Spleen (tissue), 11 donors: ENCODE results near the gene NFYB. TPM values are rescaled to one million over a fixed set of nuclear protein-coding genes. Genes with fewer than 3 reads are reported as not detected.

Experiments used
- DNase-seq: peaks from one replicate; pipeline ENCODE4 v3.0.0-alpha.2; 2020
- H3K27ac ChIP-seq, 8 donors: fragments of 200-600 bp; sonication (generic) in 7 of 8; 1 replicate in 4 of 8; 2 replicates in 4 of 8; pipeline versions ENCODE4 v1.5.0 to v1.8.0; 2016 to 2021; ENCODE audit warnings: inconsistent platforms in 4 of 8, mild to moderate bottlenecking in 4 of 8, moderate library complexity in 1 of 8
- H3K27me3 ChIP-seq, 7 donors: fragments of 200-600 bp; sonication (generic) in 6 of 7; replicated peaks in 1 of 7; 1 replicate in 4 of 7; 2 replicates in 3 of 7; pipeline versions ENCODE4 v1.5.0 to v1.8.0; 2016 to 2021; ENCODE audit warnings: inconsistent platforms in 3 of 7, mild to moderate bottlenecking in 1 of 7
- H3K36me3 ChIP-seq, 6 donors: fragments of 200-600 bp; sonication (generic) in 5 of 6; 1 replicate in 4 of 6; 2 replicates in 2 of 6; pipeline versions ENCODE4 v1.5.0 to v1.8.0; 2016 to 2021; ENCODE audit warnings: inconsistent platforms in 2 of 6
- H3K4me1 ChIP-seq, 6 donors: fragments of 200-600 bp; sonication (generic) in 5 of 6; 1 replicate in 3 of 6; 2 replicates in 3 of 6; pipeline versions ENCODE4 v1.5.0 to v1.8.0; 2016 to 2021; ENCODE audit warnings: inconsistent platforms in 3 of 6
- H3K4me3 ChIP-seq, 8 donors: fragments of 200-600 bp; sonication (generic) in 7 of 8; 1 replicate in 4 of 8; 2 replicates in 4 of 8; pipeline versions ENCODE4 v1.5.0 to v1.8.0; 2016 to 2021; ENCODE audit warnings: inconsistent platforms in 4 of 8, mild to moderate bottlenecking in 4 of 8, moderate library complexity in 2 of 8
- H3K9me3 ChIP-seq, 8 donors: fragments of 200-600 bp; sonication (generic) in 7 of 8; 1 replicate in 4 of 8; 2 replicates in 4 of 8; pipeline versions ENCODE4 v1.5.0 to v1.8.0; 2016 to 2021; ENCODE audit warnings: inconsistent platforms in 4 of 8
- CTCF ChIP-seq, 11 experiments: fragments of 200-600 bp in 7 of 11; fragments of 450-650 bp in 4 of 11; sonication (generic) in 4 of 11; IDR thresholded peaks in 8 of 11; conservative IDR thresholded peaks in 3 of 11; 1 replicate in 7 of 11; 2 replicates in 4 of 11; pipeline versions ENCODE4 v1.4.0 to v1.8.0; 2016 to 2021; ENCODE audit warnings: antibody characterized with exemption in 11 of 11, inconsistent platforms in 4 of 11, mild to moderate bottlenecking in 1 of 11
- POLR2A ChIP-seq, 3 donors: fragments of 450-650 bp; IDR thresholded peaks; one replicate each; pipeline ENCODE4 v1.5.1; 2017; ENCODE audit warnings: antibody characterized with exemption in 3 of 3, mild to moderate bottlenecking in 1 of 3
- POLR2AphosphoS5 ChIP-seq, 3 donors: sonication (generic); formaldehyde crosslinking; IDR thresholded peaks; one replicate each; pipeline ENCODE4 v1.5.1; 2017; ENCODE audit warnings: antibody characterized with exemption in 3 of 3
- WGBS, 5 donors: extraction: QIAGEN DNeasy Blood & Tissue Kit in 3 of 5; methylation state at CpG; one replicate each; pipeline versions ENCODE4 v1.1.5 to v1.1.7; 2013 to 2018; 5-methylcytosine and 5-hydroxymethylcytosine counted together
- intact Hi-C: fragments of 100-400 bp; cut with DNase I; formaldehyde crosslinking; loops from one replicate; pipeline ENCODE4 v1.15.0; 2023; ENCODE audit warnings: low total_unique reads
- polyA plus RNA-seq, 3 donors: library from polyadenylated mRNA; stranded (reverse); fragments of 200-250 nt; gene quantifications; one replicate each; pipeline ENCODE4 v1.2.1, GENCODE V29; 2013
- total RNA-seq, 7 donors: library from RNA; depleted of rRNA in 3 of 7; stranded (reverse); fragments of >200 nt in 3 of 7; fragmentation: NEBNext Ultra II Directional in 4 of 7; extraction: Animal tissue kit (Norgen Biotek cat#: 25700) in 4 of 7; gene quantifications; one replicate each; pipeline versions ENCODE4 v1.1.0 to v1.2.1, GENCODE V29; 2016 to 2021
- donor health status: healthy with polysubstance abuse.
- donor health status: DM: no; HTN: no; CAD: no; lungs with moderate emphysema.
- donor health status: DM: no; HTN: no; CAD: no.
- donor health status: Bipolar disorder and iron deficiency.
- donor health status: healthy.
- donor health status: DM: no; HTN: no; CAD: no.
- donor health status: DM: yes; HTN: yes; CAD: no.

The NFYB gene
- total and polyA plus RNA-seq, 10 donors, result 21.1 to 28.3 (median 25.6) TPM

- Histone ChIP-seq H3K9me3 (no peaks in the 10 kb centered on the region), H3K27ac (peak overlapping the region in 5 of 8 donors; percentile 13 to 65 (median 39)), H3K4me1 (peaks cover 4 to 19% (median 11%) of the 10 kb centered on the region in 6 donors), H3K27me3 (peaks cover 0 to 63% (median 0%) of the 10 kb centered on the region in 7 donors), H3K36me3 (no peaks in the 10 kb centered on the region), H3K4me3 (no peak overlapping the region)
- intact Hi-C loops, result no loop called here
- TF ChIP-seq CTCF (IDR thresholded peaks at IDR 0.05 in 8 of 11, conservative IDR thresholded peaks at IDR 0.05 in 3 of 11) (no peak), POLR2AphosphoS5 (IDR thresholded peaks at IDR 0.05) (no peak), POLR2A (IDR thresholded peaks at IDR 0.05) (no peak)
- 88 to 95% (median 92%) methylated on average over 6 of the region's 6 CpGs for WGBS, 5 donors
- DNase-seq, result no peak
These were observed 34.5 kb upstream of the NFYB start for GRCh38 chr12:104172570-104172947.

GRCh38 chr12:104171785-104172569 is 34.0 kb upstream of the NFYB start:
- WGBS, 5 donors, result 69 to 86% (median 74%) methylated on average over 23 to 28 of the region's 28 CpGs
- Histone ChIP-seq H3K27ac (peak overlapping the region in 6 of 8 donors; percentile 5 to 65 (median 34)), H3K4me1 (peaks cover 4 to 15% (median 10%) of the 10 kb centered on the region in 6 donors), H3K4me3 (no peak overlapping the region), H3K36me3 (no peaks in the 10 kb centered on the region), H3K27me3 (peaks cover 0 to 62% (median 0%) of the 10 kb centered on the region in 7 donors), H3K9me3 (no peaks in the 10 kb centered on the region)
- intact Hi-C loops, result no loop called here
- peak in 2 of 3 donors; percentile 25 to 70 for TF ChIP-seq POLR2AphosphoS5 (IDR thresholded peaks at IDR 0.05)
- no peak for TF ChIP-seq POLR2A (IDR thresholded peaks at IDR 0.05)
- DNase-seq, result no peak

GRCh38 chr12:104168596-104168995 is 30.6 kb upstream of the NFYB start:
- Histone ChIP-seq H3K9me3 (no peaks in the 10 kb centered on the region), H3K4me1 (peaks cover 4 to 28% (median 9%) of the 10 kb centered on the region in 6 donors), H3K36me3 (no peaks in the 10 kb centered on the region), H3K27ac (no peak overlapping the region), H3K4me3 (no peak overlapping the region), H3K27me3 (peaks cover 0 to 42% (median 0%) of the 10 kb centered on the region in 7 donors)
- DNase-seq, result no peak
- intact Hi-C loops, result no loop called here
- TF ChIP-seq CTCF (IDR thresholded peaks at IDR 0.05 in 8 of 11, conservative IDR thresholded peaks at IDR 0.05 in 3 of 11) (no peak), POLR2A (IDR thresholded peaks at IDR 0.05) (no peak), POLR2AphosphoS5 (IDR thresholded peaks at IDR 0.05) (no peak)
- WGBS, 5 donors, result 81 to 89% (median 85%) methylated on average over 5 of the region's 5 CpGs

GRCh38 chr12:104167519-104168458 is 29.8 kb upstream of the NFYB start:
- intact Hi-C loops, result no loop called here
- no peaks in the 10 kb centered on the region for H3K9me3 ChIP-seq
- H3K27me3 ChIP-seq, result peaks cover 0 to 34% (median 0%) of the 10 kb centered on the region in 7 donors
- H3K27ac ChIP-seq, result no peak overlapping the region
- WGBS, 5 donors, result 82 to 92% (median 90%) methylated on average over 5 of the region's 5 CpGs
- peaks cover 4 to 28% (median 9%) of the 10 kb centered on the region in 6 donors for H3K4me1 ChIP-seq
- TF ChIP-seq CTCF (IDR thresholded peaks at IDR 0.05 in 8 of 11, conservative IDR thresholded peaks at IDR 0.05 in 3 of 11), result no peak
- no peak for TF ChIP-seq POLR2A (IDR thresholded peaks at IDR 0.05)
- no peak for TF ChIP-seq POLR2AphosphoS5 (IDR thresholded peaks at IDR 0.05)
- H3K36me3 ChIP-seq, result no peaks in the 10 kb centered on the region
- no peak overlapping the region for H3K4me3 ChIP-seq
- DNase-seq, result no peak
